Bronchial epithelial cell (primary cell): Measurements from ENCODE around the gene FAM78A. TPM values are rescaled to one million over a fixed set of nuclear protein-coding genes. Genes with fewer than 3 reads are reported as not detected.

ENCODE experiments used
- DNase-seq: peaks from one replicate; pipeline ENCODE4 v3.0.0-alpha.2; 2010; ENCODE audit warnings: low read depth
- FAIRE-seq: peaks from 2 replicates; lab custom pipeline; 2011; peaks lifted over from hg19 to GRCh38; lab: Jason Lieb, UNC
- H3K27me3 ChIP-seq: 2 replicates; pipeline ENCODE4 v1.5.1; 2011; ENCODE audit warnings: low read length; ENCODE audit not compliant: control insufficient read depth, insufficient read depth
- H3K36me3 ChIP-seq: 2 replicates; pipeline ENCODE4 v1.5.1; 2011; ENCODE audit warnings: low read length; ENCODE audit not compliant: control insufficient read depth, insufficient read depth
- H3K4me3 ChIP-seq: 2 replicates; pipeline ENCODE4 v1.5.1; 2011; ENCODE audit warnings: mild to moderate bottlenecking, low read depth, low read length, control low read depth
- CTCF ChIP-seq: IDR thresholded peaks from 2 replicates; pipeline ENCODE4 v1.5.1; 2011; ENCODE audit warnings: mild to moderate bottlenecking, moderate library complexity, low read length, control low read depth, inconsistent platforms; ENCODE audit not compliant: insufficient read depth, severe bottlenecking
- total RNA-seq: library from RNA; depleted of rRNA; stranded (reverse); fragments of >200 nt; gene quantifications from 2 replicates; pipeline ENCODE4 v1.2.1, GENCODE V29; 2014

The FAM78A gene
- total RNA-seq, 1 donor from 2014 or later, result under 0.01 TPM

- no peaks in the 10 kb centered on the region for H3K36me3 ChIP-seq
- TF ChIP-seq CTCF, result no peak
- H3K4me3 ChIP-seq, result no peak overlapping the region
- FAIRE-seq (no peak), DNase-seq (no peak)
- H3K27me3 ChIP-seq, result peaks cover 9% of the 10 kb centered on the region
Measured at GRCh38 chr9:131287359-131287758, 11.0 kb upstream of the FAM78A start.

GRCh38 chr9:131284856-131285255, 8.5 kb upstream of the FAM78A start:
- Histone ChIP-seq H3K27me3 (peaks cover 9% of the 10 kb centered on the region), H3K4me3 (no peak overlapping the region), H3K36me3 (no peaks in the 10 kb centered on the region)
- DNase-seq, result no peak
- no peak for FAIRE-seq
- TF ChIP-seq CTCF, result no peak

- DNase-seq (no peak), FAIRE-seq (no peak)
- TF ChIP-seq CTCF, result no peak
- no peak overlapping the region for H3K4me3 ChIP-seq
- H3K36me3 ChIP-seq, result no peaks in the 10 kb centered on the region
- peaks cover 11% of the 10 kb centered on the region for H3K27me3 ChIP-seq
Measured at GRCh38 chr9:131282688-131283422, 6.5 kb upstream of the FAM78A start.

GRCh38 chr9:131282175-131282574, 5.9 kb upstream of the FAM78A start:
- peaks cover 11% of the 10 kb centered on the region for H3K27me3 ChIP-seq
- no peak overlapping the region for H3K4me3 ChIP-seq
- FAIRE-seq, result no peak
- TF ChIP-seq CTCF, result no peak
- no peaks in the 10 kb centered on the region for H3K36me3 ChIP-seq
- no peak for DNase-seq

GRCh38 chr9:131281119-131281965, 5.0 kb upstream of the FAM78A start:
- H3K4me3 ChIP-seq, result no peak overlapping the region
- TF ChIP-seq CTCF, result no peak
- FAIRE-seq (no peak), DNase-seq (no peak)
- peaks cover 13% of the 10 kb centered on the region for H3K27me3 ChIP-seq
- H3K36me3 ChIP-seq, result no peaks in the 10 kb centered on the region
